Tibial artery (tissue), 4 donors: Measurements from ENCODE around the gene GRIK2.

Source experiments
- DNase-seq, 2 donors: peaks; one replicate each; pipeline ENCODE4 v3.0.0-alpha.2; 2019
- H3K27ac ChIP-seq, 2 donors: fragments of 200-600 bp; sonication (generic) in 1 of 2; 1 replicate in 1 of 2; 2 replicates in 1 of 2; pipeline ENCODE4 v1.5.1; 2018 to 2019; ENCODE audit warnings: mild to moderate bottlenecking in 1 of 2
- H3K27me3 ChIP-seq, 2 donors: fragments of 200-600 bp; sonication (generic) in 1 of 2; one replicate each; pipeline versions ENCODE4 v1.5.1 to v1.6.0; 2016 to 2019
- H3K36me3 ChIP-seq, 3 donors: fragments of 200-600 bp; sonication (generic) in 2 of 3; one replicate each; pipeline ENCODE4 v1.5.1; 2016 to 2019; ENCODE audit warnings: mild to moderate bottlenecking in 2 of 3
- H3K4me1 ChIP-seq, 4 donors: fragments of 200-600 bp; sonication (generic) in 2 of 4; 1 replicate in 3 of 4; 2 replicates in 1 of 4; pipeline ENCODE4 v1.5.1; 2016 to 2019
- H3K4me3 ChIP-seq, 2 donors: fragments of 200-600 bp; sonication (generic) in 1 of 2; 1 replicate in 1 of 2; 2 replicates in 1 of 2; pipeline ENCODE4 v1.5.1; 2018 to 2019; ENCODE audit warnings: mild to moderate bottlenecking in 2 of 2
- H3K9me3 ChIP-seq, 3 donors: fragments of 200-600 bp; sonication (generic) in 1 of 3; one replicate each; pipeline ENCODE4 v1.5.1; 2016 to 2019
- CTCF ChIP-seq, 2 experiments: fragments of 200-600 bp in 1 of 2; fragments of 450-650 bp in 1 of 2; IDR thresholded peaks; one replicate each; pipeline ENCODE4 v1.5.1; 2017 to 2019; ENCODE audit warnings: antibody characterized with exemption in 2 of 2, mild to moderate bottlenecking in 1 of 2, moderate library complexity in 1 of 2
- intact Hi-C: fragments of 100-400 bp; cut with DNase I; formaldehyde crosslinking; loops from one replicate; pipeline ENCODE4 v1.15.0; 2023; ENCODE audit warnings: low total_unique reads

GRIK2 gene

DNA sequence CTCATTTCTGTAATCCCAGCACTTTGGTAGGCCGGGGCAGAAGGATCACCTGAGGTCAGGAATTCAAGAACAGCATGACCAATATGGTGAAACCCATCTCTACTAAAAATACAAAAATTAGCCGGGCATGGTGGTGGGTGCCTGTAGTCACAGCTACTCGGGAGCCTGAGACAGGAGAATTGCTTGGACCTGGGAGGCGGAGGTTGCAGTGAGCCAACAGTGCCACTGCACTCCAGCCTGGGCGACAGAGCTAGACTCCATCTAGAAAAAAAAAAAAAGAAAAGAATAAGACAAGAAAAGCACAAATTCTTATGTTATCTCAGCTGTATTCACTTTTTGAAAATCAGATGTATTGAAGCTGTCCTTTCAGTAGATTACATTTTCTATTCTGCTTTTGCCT lies 289.4 kb downstream of the GRIK2 start:
- no peak for DNase-seq
- TF ChIP-seq CTCF (IDR thresholded peaks at IDR 0.05): no peak
- H3K4me1 ChIP-seq: no peaks in the 10 kb centered on the region
- intact Hi-C loops: loop anchor here (10.0 kb wide), 1 partner anchor 818 kb away; no protein-coding TSS in a partner anchor
- H3K9me3 ChIP-seq: no peaks in the 10 kb centered on the region
- H3K27ac ChIP-seq: no peak overlapping the region
- no peaks in the 10 kb centered on the region for H3K36me3 ChIP-seq
- no peak overlapping the region for H3K4me3 ChIP-seq
- no peaks in the 10 kb centered on the region for H3K27me3 ChIP-seq

DNA sequence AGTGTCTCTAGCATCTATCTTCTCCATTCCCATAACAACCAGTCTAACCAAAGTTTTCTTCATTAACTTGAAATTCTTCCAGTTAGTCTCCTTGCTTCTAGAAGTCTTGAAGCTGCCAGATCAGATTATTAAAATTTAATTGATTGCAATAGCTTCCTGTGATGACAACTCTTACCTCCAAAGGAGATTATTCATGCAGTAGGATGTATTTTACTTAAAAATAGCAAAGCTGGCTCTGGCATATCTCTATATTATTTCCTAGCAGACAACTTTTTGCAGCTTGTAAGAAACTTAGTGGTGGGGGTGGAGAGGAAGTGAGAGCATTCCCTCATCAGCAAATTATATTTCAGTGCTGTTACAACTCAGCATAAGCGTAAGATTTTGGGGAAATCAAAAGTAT lies 290.4 kb downstream of the GRIK2 start:
- Histone ChIP-seq H3K36me3 (no peaks in the 10 kb centered on the region), H3K27ac (no peak overlapping the region), H3K27me3 (no peaks in the 10 kb centered on the region), H3K9me3 (no peaks in the 10 kb centered on the region), H3K4me3 (no peak overlapping the region), H3K4me1 (no peaks in the 10 kb centered on the region)
- intact Hi-C loops: loop anchor here (10.0 kb wide), 1 partner anchor 819 kb away; no protein-coding TSS in a partner anchor
- DNase-seq: no peak
- TF ChIP-seq CTCF (IDR thresholded peaks at IDR 0.05): no peak

- no peaks in the 10 kb centered on the region for H3K9me3 ChIP-seq
- no peak for TF ChIP-seq CTCF (IDR thresholded peaks at IDR 0.05)
- no peaks in the 10 kb centered on the region for H3K4me1 ChIP-seq
- no peaks in the 10 kb centered on the region for H3K27me3 ChIP-seq
- no peak overlapping the region for H3K4me3 ChIP-seq
- no peaks in the 10 kb centered on the region for H3K36me3 ChIP-seq
- no peak overlapping the region for H3K27ac ChIP-seq
- no peak for DNase-seq
- intact Hi-C loops: loop anchor here (10.0 kb wide), 1 partner anchor 822 kb away; no protein-coding TSS in a partner anchor
Measured at GRCh38 chr6:101686653-101687052, 293.1 kb downstream of the GRIK2 start.

- TF ChIP-seq CTCF (IDR thresholded peaks at IDR 0.05): no peak
Measured at GRCh38 chr6:101689156-101689555, 295.6 kb downstream of the GRIK2 start.

GRCh38 chr6:101689695-101690094 lies 296.2 kb downstream of the GRIK2 start:
- Histone ChIP-seq H3K4me3 (no peak overlapping the region), H3K27ac (no peak overlapping the region), H3K9me3 (no peaks in the 10 kb centered on the region), H3K27me3 (no peaks in the 10 kb centered on the region), H3K4me1 (no peaks in the 10 kb centered on the region), H3K36me3 (no peaks in the 10 kb centered on the region)
- no peak for TF ChIP-seq CTCF (IDR thresholded peaks at IDR 0.05)
- intact Hi-C loops: loop anchor here (10.0 kb wide), 1 partner anchor 825 kb away; no protein-coding TSS in a partner anchor
- no peak for DNase-seq

More at GRCh38 chr6:101689156-101689555, 295.6 kb downstream of the GRIK2 start:
- Histone ChIP-seq H3K9me3 (no peaks in the 10 kb centered on the region), H3K4me1 (no peaks in the 10 kb centered on the region), H3K4me3 (no peak overlapping the region), H3K36me3 (no peaks in the 10 kb centered on the region), H3K27me3 (no peaks in the 10 kb centered on the region), H3K27ac (no peak overlapping the region)
- no peak for DNase-seq
- intact Hi-C loops: loop anchor here (10.0 kb wide), 1 partner anchor 824 kb away; no protein-coding TSS in a partner anchor

DNA sequence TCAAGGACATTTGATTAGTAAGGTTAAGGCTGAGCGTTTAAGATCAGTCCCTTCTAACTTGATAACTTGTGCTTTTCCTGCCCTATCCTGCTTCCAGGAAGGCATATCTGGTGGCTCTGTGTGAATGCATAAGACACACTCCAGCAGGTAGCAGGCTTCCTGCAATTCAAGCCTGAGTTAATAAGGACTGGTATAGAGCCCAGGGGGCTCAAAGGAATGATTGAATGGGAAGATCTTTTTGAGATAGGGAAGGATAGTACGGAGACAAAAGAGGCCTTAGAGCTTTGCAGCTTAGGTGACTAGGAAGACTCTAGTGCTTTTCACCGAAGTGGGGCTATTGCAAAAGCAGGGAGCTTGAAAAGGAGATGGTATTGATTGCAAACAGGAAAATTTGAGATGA lies 307.1 kb downstream of the GRIK2 start:
- Histone ChIP-seq H3K4me3 (no peak overlapping the region), H3K36me3 (no peaks in the 10 kb centered on the region), H3K27me3 (no peaks in the 10 kb centered on the region), H3K9me3 (no peaks in the 10 kb centered on the region), H3K27ac (no peak overlapping the region), H3K4me1 (no peaks in the 10 kb centered on the region)
- no peak for DNase-seq
- intact Hi-C loops: no loop called here
- no peak for TF ChIP-seq CTCF (IDR thresholded peaks at IDR 0.05)
